ENCODE data around the gene PACSIN2.
"Not testable (repeated sequence)": the region's sequence is repeated elsewhere in the genome, so short reads cannot be mapped to it uniquely, and the experiment has no call there.

Gene PACSIN2

DNA sequence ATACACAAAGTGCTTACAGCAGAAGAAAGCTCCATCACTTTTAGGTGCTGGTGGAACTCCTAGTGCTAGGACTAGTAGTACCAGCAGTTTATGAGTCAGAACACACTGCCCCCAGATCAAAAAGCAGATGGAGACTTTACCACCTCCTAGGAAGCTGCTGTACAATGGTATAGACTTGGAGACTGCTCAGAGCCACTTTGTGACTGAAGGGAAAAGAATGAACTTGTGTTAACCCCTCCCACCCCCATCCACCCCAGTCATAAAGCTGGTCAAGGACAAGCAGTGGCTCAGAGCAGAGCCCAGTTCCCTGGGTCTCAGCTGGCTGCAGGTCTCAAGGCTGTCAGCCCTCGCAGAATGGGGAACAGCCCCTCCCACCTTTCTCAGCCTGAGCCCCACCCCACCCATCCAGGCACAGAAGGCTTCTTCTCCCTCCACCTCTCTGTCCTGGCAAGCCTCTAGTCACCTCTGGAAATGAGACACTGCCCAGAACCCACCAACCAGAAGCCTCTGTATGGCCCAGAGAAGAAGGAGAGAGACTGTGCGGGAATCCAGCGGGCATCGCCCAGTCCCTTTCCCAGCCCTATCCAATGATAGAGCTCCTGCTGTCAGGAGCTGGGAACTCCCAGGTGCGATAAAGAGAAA is 23.8 kb downstream of the PACSIN2 start:
- no peak for DNase-seq

DNA sequence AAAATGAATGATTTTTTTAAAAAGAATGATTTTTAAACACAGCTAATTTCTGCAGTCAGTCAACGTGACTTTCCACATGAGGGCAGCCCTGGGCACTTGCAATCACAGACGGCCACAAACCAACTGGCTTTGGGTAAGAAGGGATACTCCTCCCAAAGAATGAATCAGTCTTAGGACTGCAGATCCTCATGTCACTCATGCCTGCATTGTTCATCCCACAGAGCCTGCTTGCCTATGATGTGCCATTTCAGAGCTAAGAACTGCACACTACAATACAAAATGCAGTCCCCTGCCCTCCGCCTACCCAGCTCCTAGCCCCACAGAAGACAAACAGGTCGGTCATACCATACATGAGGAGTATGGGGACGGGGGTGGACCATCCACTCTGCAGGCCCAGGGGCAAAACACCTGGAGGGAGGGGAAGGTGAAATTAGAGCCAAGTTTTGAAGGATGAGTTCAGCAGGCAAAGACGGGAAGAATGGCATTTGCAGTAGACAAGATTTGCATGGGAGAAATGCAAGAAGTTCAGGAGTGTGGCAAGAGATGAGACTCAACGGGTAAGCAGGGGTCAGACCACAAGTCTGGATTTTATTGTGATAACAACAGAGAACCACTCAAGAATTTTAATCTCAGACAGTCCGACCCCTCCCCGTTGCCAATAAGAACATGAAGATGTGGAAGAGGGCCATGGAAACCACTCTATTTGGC is 24.7 kb downstream of the PACSIN2 start:
- no peak for DNase-seq

DNA sequence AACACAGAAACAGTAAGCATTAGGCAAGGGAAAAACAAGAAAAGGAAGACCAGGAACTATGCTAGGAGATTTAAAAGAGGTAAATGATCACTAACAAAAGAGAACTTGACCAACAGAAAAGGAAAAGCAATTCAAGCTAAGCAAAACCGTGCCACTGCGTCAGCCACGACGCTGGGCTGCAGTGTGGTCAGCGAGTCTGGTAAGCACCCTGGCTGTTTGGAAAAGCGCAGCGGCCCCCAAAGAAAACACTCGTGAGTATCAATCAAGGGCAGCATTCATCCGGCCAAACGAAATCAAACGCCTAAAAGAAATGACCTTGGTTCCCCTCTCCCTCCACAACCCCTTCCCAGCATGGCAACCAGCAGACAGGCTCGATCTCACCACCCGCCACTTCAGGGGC is 28.8 kb downstream of the PACSIN2 start:
- no peak for DNase-seq

DNA sequence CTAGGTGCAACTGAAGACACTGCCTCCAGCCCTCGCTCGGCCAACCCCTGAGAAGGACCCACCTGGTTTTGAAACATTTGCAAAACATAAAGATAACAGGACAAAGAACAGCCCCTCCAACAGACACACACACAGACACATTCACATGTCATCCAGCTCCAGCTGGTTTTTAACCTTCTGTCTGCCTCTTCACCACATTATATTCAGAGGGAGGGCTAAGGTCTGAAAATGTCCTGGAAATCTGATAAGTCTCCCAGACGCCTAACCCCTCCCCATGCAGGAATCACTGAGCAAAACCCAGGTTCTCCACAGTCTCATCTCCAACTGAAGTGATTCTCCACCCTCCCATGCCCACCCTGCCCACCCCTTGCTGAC is 29.4 kb downstream of the PACSIN2 start:
- DNase-seq: no peak

- DNase-seq: no peak
These were observed 30.0 kb downstream of the PACSIN2 start for GRCh38 chr22:42984814-42985530.

DNA sequence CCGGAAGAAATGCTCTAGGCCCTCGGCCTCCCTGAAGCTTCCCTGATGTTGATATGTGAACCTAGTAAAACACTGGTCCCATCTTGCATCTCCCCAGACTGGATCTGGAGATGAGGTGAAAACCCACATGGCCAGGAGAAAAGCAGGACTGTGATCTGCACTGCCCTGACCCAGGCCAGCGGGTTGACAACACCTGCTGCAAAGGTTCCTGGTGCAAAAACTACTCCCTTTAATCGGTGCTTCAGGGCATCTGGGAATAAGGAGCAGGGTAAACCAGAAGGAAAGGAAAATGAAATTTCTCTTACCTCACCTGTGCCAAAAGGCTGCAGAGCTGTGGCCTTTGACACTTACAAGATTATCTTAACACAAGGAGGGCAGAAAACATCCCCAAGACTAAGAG is 30.6 kb downstream of the PACSIN2 start:
- no peak for DNase-seq

DNA sequence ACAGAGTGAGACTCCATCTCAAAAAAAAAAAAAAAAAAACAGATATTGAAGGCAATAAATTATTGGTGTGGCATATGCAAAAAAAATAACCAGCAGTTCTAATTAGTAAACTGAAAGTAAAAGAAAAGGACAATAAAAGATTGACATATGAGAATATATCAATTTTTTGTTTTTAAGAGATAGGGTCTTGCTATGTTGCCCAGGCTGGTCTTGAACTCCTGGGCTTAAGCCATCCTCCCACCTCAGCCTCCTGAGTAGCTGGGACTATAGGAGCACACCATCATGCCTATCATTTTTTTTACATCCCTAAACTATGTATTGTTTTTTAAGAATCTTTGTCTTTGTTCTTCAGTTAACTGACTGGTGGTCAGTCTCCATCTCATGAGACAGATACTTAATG is 31.5 kb downstream of the PACSIN2 start:
- DNase-seq: no peak

- no peak for DNase-seq
These were observed 35.3 kb downstream of the PACSIN2 start for GRCh38 chr22:42979606-42980005.

DNA sequence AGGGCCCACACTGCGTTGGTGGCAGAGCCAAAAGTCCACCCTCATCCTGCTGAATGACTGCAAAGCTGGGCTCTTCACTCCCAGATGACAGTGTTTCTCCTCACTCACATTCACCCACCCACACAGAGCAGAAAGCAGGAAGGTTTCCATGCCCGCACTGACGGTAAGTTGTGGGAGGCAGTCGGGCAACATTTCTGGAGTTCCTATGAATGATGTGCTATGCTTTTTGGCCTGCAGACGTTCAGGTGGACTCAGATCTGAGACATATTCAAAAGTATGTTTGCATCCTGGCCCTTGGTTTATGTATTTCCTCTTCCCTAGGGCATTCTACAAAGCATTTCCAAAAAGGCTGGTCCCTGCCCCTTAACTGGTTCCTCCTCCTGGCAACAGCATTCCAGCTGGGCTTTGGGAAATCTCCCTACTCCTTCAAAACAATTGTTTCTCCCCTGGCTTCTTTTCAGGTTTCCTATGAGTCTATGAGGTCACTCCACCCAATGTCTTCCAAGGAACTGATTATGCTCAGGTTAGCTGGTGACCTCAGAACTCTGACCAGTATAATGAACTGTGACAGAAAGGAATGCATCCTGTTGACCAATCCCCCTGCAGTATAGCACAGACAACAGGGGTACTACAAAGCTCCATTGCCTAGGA is 36.4 kb downstream of the PACSIN2 start:
- DNase-seq: no peak

GRCh38 chr22:42977569-42977968 is 37.4 kb downstream of the PACSIN2 start:
- no peak for DNase-seq

GRCh38 chr22:42976217-42976933 is 38.6 kb downstream of the PACSIN2 start:
- DNase-seq: no peak

DNA sequence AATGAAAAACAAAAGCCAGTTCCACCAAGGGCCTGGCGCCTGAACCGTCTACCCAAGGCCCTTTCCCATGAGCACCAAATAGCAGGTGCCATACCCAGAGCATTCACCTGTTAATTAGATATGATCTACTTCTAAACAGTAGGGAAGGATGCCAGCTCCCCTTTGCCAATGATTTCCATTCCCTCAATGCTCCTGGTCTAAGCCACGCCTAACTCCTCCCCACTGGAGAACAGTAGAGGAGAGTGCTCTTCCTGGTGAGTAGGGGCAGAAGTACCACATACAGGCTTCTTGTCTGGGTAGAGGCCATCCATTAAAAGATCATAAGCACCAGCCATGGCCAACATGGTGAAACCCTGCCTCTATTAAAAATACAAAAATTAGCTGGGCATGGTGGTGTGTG is 40.7 kb downstream of the PACSIN2 start:
- no peak for DNase-seq

DNA sequence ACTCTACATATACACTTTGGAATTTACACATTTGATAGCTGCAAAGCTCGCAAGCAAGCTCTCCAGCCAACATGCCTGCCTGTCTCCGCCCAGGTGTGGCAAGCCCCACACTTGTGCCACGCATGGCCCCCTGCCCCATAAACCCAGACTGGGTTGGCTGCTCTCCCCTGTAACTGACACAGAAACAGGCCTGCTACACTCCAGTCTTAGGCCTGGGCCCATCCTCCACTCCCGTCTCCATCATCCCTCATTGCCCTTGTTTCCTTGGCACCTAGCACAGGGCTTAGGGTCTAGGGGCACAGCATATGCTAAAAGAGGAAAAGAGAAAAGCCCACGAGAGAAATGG is 41.4 kb downstream of the PACSIN2 start:
- no peak for DNase-seq

GRCh38 chr22:42972649-42973535 is 42.1 kb downstream of the PACSIN2 start:
- DNase-seq: no peak

DNA sequence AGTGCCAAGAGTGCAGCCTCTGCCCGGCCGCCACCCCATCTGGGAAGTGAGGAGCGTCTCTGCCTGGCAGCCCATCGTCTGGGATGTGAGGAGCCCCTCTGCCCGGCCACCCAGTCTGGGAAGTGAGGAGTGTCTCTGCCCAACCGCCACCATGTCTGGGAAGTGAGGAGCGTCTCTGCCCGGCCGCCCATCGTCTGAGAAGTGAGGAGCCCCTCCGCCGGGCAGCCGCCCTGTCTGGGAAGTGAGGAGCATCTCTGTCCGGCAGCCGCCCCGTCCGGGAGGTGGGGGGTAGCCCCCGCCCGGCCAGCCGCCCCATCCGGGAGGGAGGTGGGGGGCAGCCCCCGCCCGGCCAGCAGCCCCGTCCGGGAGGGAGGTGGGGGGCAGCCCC is 43.5 kb downstream of the PACSIN2 start:
- DNase-seq: not testable (repeated sequence)

- no peak for DNase-seq
These were observed 44.9 kb downstream of the PACSIN2 start for GRCh38 chr22:42970029-42970428.

DNA sequence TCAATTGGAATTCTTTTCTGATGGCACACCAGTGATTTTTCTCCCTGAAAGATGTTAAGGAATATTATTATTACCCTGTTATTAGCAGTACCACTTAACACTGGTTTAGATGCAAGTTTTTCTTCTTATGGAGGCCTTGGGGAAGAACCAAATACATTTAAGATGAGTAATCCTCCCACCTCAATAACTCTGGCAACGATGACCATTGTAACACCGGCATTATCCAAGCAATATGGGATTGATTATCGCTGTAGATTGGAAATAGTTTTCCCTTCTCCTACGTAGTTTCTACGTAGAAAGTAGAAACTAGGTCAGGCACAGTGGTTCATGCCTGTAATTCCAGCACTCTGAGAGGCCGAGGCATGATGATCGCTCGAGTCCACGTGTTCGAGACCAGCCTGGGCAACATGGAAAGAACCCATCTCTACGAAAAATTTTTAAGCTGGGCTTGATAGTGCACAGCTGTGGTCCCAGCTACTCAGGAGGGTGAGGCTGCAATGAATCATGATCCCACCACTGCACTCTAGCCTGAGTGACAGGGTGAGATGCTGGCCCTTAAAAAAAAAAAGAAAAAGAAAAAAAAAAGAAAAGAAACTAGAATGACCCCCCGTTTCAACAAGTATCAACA is 45.5 kb downstream of the PACSIN2 start:
- DNase-seq: no peak

- no peak for DNase-seq
These were observed 47.0 kb downstream of the PACSIN2 start for GRCh38 chr22:42967933-42968332.

- DNase-seq: no peak
These were observed 47.9 kb downstream of the PACSIN2 start for GRCh38 chr22:42967005-42967404.

GRCh38 chr22:42966497-42966896 is 48.5 kb downstream of the PACSIN2 start:
- DNase-seq: no peak

DNA sequence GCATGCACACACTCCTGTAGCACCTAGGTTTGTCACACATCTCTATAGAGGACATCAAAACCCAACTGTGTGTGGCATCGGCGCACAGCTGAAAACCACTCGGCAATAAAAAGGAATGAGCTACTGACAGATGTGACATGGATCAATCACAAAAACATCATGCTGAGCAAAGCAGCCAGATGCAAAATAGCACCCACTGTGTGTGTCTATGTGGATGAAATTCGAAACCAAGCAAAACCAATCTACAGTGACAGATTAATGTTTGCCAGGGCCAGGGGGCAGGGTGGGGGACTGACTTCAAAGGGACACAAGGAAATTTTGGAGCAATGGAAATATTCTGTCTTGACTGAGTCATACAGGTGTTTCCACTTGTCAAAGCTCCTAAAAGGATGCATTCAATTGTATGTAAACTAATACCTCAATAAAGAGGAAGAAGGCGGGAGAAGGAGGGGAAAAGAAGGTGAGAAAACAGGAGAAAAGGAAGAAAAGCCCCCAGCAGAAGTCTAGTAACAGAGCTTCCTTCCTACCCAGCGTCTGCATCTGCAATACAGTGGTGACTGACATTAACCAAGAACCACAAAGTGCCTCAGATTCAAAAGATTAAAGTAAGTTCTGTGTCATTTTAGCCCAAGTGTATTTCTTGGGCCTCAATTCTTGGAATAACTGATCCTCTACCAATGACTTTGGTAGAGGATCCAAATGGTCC is 49.8 kb downstream of the PACSIN2 start:
- DNase-seq: peak; percentile 22

Data from DMS 273 treated with DMSO at 0.1 percent for 48 hours (cell line).